ENCODE results near the gene THSD4. TPM values are rescaled to one million over a fixed set of nuclear protein-coding genes. Genes with fewer than 3 reads are reported as not detected.

THSD4 gene
- total RNA-seq, 4 donors from 2014 or later: 10.7 to 59.5 (median 49.0) TPM

- Histone ChIP-seq H3K27me3 (no peaks in the 10 kb centered on the region), H3K9me3 (no peaks in the 10 kb centered on the region), H3K36me3 (no peaks in the 10 kb centered on the region), H3K27ac (no peak overlapping the region), H3K4me3 (no peak overlapping the region), H3K4me1 (no peaks in the 10 kb centered on the region)
- TF ChIP-seq CTCF (IDR thresholded peaks at IDR 0.05): no peak
- no peak for TF ChIP-seq POLR2A (IDR thresholded peaks at IDR 0.05)
- no peak for DNase-seq
Measured at GRCh38 chr15:71341811-71342550, 226.7 kb downstream of the THSD4 start.

GRCh38 chr15:71342658-71343057 is 227.4 kb downstream of the THSD4 start:
- Histone ChIP-seq H3K9me3 (no peaks in the 10 kb centered on the region), H3K4me1 (no peaks in the 10 kb centered on the region), H3K27ac (no peak overlapping the region), H3K4me3 (no peak overlapping the region), H3K36me3 (no peaks in the 10 kb centered on the region), H3K27me3 (no peaks in the 10 kb centered on the region)
- DNase-seq: no peak
- TF ChIP-seq CTCF (IDR thresholded peaks at IDR 0.05) (no peak), POLR2A (IDR thresholded peaks at IDR 0.05) (no peak)

GRCh38 chr15:71344316-71344715 is 229.0 kb downstream of the THSD4 start:
- Histone ChIP-seq H3K9me3 (no peaks in the 10 kb centered on the region), H3K36me3 (no peaks in the 10 kb centered on the region), H3K27ac (no peak overlapping the region), H3K27me3 (no peaks in the 10 kb centered on the region), H3K4me1 (no peaks in the 10 kb centered on the region), H3K4me3 (no peak overlapping the region)
- no peak for DNase-seq
- no peak for TF ChIP-seq CTCF (IDR thresholded peaks at IDR 0.05)
- no peak for TF ChIP-seq POLR2A (IDR thresholded peaks at IDR 0.05)

GRCh38 chr15:71345186-71345585 is 229.9 kb downstream of the THSD4 start:
- TF ChIP-seq CTCF (IDR thresholded peaks at IDR 0.05): no peak
- TF ChIP-seq POLR2A (IDR thresholded peaks at IDR 0.05): no peak
- no peaks in the 10 kb centered on the region for H3K4me1 ChIP-seq
- no peak overlapping the region for H3K27ac ChIP-seq

GRCh38 chr15:71346464-71346863 is 231.2 kb downstream of the THSD4 start:
- no peak for DNase-seq
- no peaks in the 10 kb centered on the region for H3K36me3 ChIP-seq
- no peaks in the 10 kb centered on the region for H3K4me1 ChIP-seq

More at GRCh38 chr15:71345186-71345585, 229.9 kb downstream of the THSD4 start:
- no peaks in the 10 kb centered on the region for H3K9me3 ChIP-seq
- no peaks in the 10 kb centered on the region for H3K36me3 ChIP-seq
- no peak for DNase-seq
- no peak overlapping the region for H3K4me3 ChIP-seq
- no peaks in the 10 kb centered on the region for H3K27me3 ChIP-seq

More at GRCh38 chr15:71346464-71346863, 231.2 kb downstream of the THSD4 start:
- TF ChIP-seq CTCF (IDR thresholded peaks at IDR 0.05) (no peak), POLR2A (IDR thresholded peaks at IDR 0.05) (no peak)
- Histone ChIP-seq H3K27ac (no peak overlapping the region), H3K27me3 (no peaks in the 10 kb centered on the region), H3K4me3 (no peak overlapping the region), H3K9me3 (no peaks in the 10 kb centered on the region)
